ENCODE data around the gene WFDC8. TPM values are rescaled to one million over a fixed set of nuclear protein-coding genes. Genes with fewer than 3 reads are reported as not detected.

WFDC8 gene
- polyA plus RNA-seq, 1 of the 3 experiments (the other 2 are of a cell fraction): not detected

- H3K9me3 ChIP-seq: no peaks in the 10 kb centered on the region
- H3K79me2 ChIP-seq (ENCODE audit: insufficient read depth): no peaks in the 10 kb centered on the region
- TF ChIP-seq SIN3A (IDR thresholded peaks at IDR 0.05; ENCODE audit: borderline replicate concordance, low read depth, low read length): no peak
- TF ChIP-seq YY1 (IDR thresholded peaks at IDR 0.05; ENCODE audit: low read depth): no peak
- no peak for TF ChIP-seq RFX5 (IDR thresholded peaks at IDR 0.05; ENCODE audit: low read length)
- TF ChIP-seq NFIC (IDR thresholded peaks at IDR 0.05; ENCODE audit: borderline replicate concordance): no peak
- no peak for TF ChIP-seq NRF1 (IDR thresholded peaks at IDR 0.05; ENCODE audit: low read depth, low read length)
- TF ChIP-seq MEF2A (IDR thresholded peaks at IDR 0.05; ENCODE audit: borderline replicate concordance, low read depth): no peak
- no peak for TF ChIP-seq FOXJ3 (CRISPR knock-in tag; IDR thresholded peaks at IDR 0.05)
- no peak for TF ChIP-seq FOXM1 (IDR thresholded peaks at IDR 0.05; ENCODE audit: low read depth)
- no peak for TF ChIP-seq MXI1 (IDR thresholded peaks at IDR 0.05; ENCODE audit: low read depth, low read length)
- no peaks in the 10 kb centered on the region for H4K20me1 ChIP-seq (ENCODE audit: insufficient read depth)
- H3K4me2 ChIP-seq: peak overlapping the region; percentile 40; the same call in 1 of the 2 replicates
- ChIA-PET POLR2A (no interaction called here), CTCF (no interaction called here)
- no peaks in the 10 kb centered on the region for H3K27me3 ChIP-seq (ENCODE audit: insufficient read depth)
- H3K36me3 ChIP-seq (replicated peaks in 1 of 2; ENCODE audit: control insufficient read depth in 1 of 2, insufficient read depth in 2 of 2, low read length in 1 of 2): no peaks in the 10 kb centered on the region
- peaks cover 2% of the 10 kb centered on the region for H3F3A ChIP-seq (replicated peaks; ENCODE audit: insufficient read depth)
- no peaks in the 10 kb centered on the region for H3K9me2 ChIP-seq
- DNase-seq: no peak
- H2AFZ ChIP-seq (ENCODE audit: low read depth): peak overlapping the region; percentile 49
- WGBS (ENCODE audit: low lambda C conversion rate): 3% methylated on average over 4 of the region's 4 CpGs
- H3K4me1 ChIP-seq (ENCODE audit: control insufficient read depth in 1 of 2, insufficient read depth in 2 of 2, low read depth in 1 of 2, low read length in 1 of 2): no peaks in the 10 kb centered on the region
- H3K27ac ChIP-seq (ENCODE audit: low read depth in 2 of 2, low read length in 1 of 2): no peak overlapping the region
- no peak overlapping the region for H3K4me3 ChIP-seq (ENCODE audit: low read depth in 2 of 2, low read length in 1 of 2)
- no peak overlapping the region for H3K9ac ChIP-seq
These were observed 32.0 kb upstream of the WFDC8 start for GRCh38 chr20:45611054-45611453.

DNA sequence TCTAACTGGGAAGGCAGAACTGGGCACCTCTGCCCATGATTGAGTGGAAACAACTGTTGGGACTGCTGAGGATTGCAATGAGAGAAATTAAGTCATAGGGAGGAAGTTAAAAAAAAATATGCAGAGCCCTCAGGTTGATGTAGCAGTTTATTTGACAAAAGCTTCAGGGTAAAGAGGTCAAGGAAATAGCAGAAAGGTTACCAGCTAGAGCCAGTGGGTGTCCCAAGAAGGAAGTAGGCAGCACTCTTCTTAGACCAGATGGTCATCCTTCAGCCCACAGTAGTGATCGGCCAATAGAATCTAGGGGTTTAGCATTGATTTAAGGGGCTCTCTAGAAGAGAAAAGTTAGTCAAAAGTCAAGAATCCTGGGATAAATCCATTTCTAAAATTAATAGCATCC, 28.7 kb upstream of the WFDC8 start:
- ChIA-PET POLR2A (no interaction called here), CTCF (no interaction called here)
- H3K4me2 ChIP-seq: no peak overlapping the region
- H3K9ac ChIP-seq: no peak overlapping the region
- no peaks in the 10 kb centered on the region for H3K79me2 ChIP-seq (ENCODE audit: insufficient read depth)
- no peak for DNase-seq
- H3K27me3 ChIP-seq (ENCODE audit: insufficient read depth): no peaks in the 10 kb centered on the region
- H3F3A ChIP-seq (replicated peaks; ENCODE audit: insufficient read depth): peaks cover 5% of the 10 kb centered on the region
- H3K4me1 ChIP-seq (ENCODE audit: control insufficient read depth in 1 of 2, insufficient read depth in 2 of 2, low read depth in 1 of 2, low read length in 1 of 2): no peaks in the 10 kb centered on the region
- H3K9me2 ChIP-seq: no peaks in the 10 kb centered on the region
- WGBS (ENCODE audit: low lambda C conversion rate): 16% methylated on average over 1 of the region's 1 CpG
- no peak overlapping the region for H2AFZ ChIP-seq (ENCODE audit: low read depth)
- peaks cover 5% of the 10 kb centered on the region; the same call in 1 of the 2 replicates for H3K9me3 ChIP-seq
- no peaks in the 10 kb centered on the region for H4K20me1 ChIP-seq (ENCODE audit: insufficient read depth)
- no peak overlapping the region for H3K27ac ChIP-seq (ENCODE audit: low read depth in 2 of 2, low read length in 1 of 2)
- H3K4me3 ChIP-seq (ENCODE audit: low read depth in 2 of 2, low read length in 1 of 2): no peak overlapping the region
- TF ChIP-seq YY1 (IDR thresholded peaks at IDR 0.05; ENCODE audit: low read depth) (no peak), NFIC (IDR thresholded peaks at IDR 0.05; ENCODE audit: borderline replicate concordance) (no peak), RCOR1 (IDR thresholded peaks at IDR 0.05; ENCODE audit: low read length) (no peak)
- TF ChIP-seq, protein P1, sequence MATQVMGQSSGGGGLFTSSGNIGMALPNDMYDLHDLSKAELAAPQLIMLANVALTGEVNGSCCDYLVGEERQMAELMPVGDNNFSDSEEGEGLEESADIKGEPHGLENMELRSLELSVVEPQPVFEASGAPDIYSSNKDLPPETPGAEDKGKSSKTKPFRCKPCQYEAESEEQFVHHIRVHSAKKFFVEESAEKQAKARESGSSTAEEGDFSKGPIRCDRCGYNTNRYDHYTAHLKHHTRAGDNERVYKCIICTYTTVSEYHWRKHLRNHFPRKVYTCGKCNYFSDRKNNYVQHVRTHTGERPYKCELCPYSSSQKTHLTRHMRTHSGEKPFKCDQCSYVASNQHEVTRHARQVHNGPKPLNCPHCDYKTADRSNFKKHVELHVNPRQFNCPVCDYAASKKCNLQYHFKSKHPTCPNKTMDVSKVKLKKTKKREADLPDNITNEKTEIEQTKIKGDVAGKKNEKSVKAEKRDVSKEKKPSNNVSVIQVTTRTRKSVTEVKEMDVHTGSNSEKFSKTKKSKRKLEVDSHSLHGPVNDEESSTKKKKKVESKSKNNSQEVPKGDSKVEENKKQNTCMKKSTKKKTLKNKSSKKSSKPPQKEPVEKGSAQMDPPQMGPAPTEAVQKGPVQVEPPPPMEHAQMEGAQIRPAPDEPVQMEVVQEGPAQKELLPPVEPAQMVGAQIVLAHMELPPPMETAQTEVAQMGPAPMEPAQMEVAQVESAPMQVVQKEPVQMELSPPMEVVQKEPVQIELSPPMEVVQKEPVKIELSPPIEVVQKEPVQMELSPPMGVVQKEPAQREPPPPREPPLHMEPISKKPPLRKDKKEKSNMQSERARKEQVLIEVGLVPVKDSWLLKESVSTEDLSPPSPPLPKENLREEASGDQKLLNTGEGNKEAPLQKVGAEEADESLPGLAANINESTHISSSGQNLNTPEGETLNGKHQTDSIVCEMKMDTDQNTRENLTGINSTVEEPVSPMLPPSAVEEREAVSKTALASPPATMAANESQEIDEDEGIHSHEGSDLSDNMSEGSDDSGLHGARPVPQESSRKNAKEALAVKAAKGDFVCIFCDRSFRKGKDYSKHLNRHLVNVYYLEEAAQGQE (IDR thresholded peaks at IDR 0.05; ENCODE audit: low read depth, low read length): no peak
- TF ChIP-seq, protein P2, sequence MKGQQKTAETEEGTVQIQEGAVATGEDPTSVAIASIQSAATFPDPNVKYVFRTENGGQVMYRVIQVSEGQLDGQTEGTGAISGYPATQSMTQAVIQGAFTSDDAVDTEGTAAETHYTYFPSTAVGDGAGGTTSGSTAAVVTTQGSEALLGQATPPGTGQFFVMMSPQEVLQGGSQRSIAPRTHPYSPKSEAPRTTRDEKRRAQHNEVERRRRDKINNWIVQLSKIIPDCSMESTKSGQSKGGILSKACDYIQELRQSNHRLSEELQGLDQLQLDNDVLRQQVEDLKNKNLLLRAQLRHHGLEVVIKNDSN (IDR thresholded peaks at IDR 0.05; ENCODE audit: borderline replicate concordance, low read depth): no peak
- TF ChIP-seq, protein P3, sequence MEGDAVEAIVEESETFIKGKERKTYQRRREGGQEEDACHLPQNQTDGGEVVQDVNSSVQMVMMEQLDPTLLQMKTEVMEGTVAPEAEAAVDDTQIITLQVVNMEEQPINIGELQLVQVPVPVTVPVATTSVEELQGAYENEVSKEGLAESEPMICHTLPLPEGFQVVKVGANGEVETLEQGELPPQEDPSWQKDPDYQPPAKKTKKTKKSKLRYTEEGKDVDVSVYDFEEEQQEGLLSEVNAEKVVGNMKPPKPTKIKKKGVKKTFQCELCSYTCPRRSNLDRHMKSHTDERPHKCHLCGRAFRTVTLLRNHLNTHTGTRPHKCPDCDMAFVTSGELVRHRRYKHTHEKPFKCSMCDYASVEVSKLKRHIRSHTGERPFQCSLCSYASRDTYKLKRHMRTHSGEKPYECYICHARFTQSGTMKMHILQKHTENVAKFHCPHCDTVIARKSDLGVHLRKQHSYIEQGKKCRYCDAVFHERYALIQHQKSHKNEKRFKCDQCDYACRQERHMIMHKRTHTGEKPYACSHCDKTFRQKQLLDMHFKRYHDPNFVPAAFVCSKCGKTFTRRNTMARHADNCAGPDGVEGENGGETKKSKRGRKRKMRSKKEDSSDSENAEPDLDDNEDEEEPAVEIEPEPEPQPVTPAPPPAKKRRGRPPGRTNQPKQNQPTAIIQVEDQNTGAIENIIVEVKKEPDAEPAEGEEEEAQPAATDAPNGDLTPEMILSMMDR (IDR thresholded peaks at IDR 0.05): no peak
- TF ChIP-seq, protein P4, sequence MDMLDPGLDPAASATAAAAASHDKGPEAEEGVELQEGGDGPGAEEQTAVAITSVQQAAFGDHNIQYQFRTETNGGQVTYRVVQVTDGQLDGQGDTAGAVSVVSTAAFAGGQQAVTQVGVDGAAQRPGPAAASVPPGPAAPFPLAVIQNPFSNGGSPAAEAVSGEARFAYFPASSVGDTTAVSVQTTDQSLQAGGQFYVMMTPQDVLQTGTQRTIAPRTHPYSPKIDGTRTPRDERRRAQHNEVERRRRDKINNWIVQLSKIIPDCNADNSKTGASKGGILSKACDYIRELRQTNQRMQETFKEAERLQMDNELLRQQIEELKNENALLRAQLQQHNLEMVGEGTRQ (IDR thresholded peaks at IDR 0.05; ENCODE audit: borderline replicate concordance, low read depth, low read length): no peak
- H3K36me3 ChIP-seq (replicated peaks in 1 of 2; ENCODE audit: control insufficient read depth in 1 of 2, insufficient read depth in 2 of 2, low read length in 1 of 2): no peaks in the 10 kb centered on the region

Data from SK-N-SH (cell line).